ENCODE results near the gene RFXANK. TPM values are rescaled to one million over a fixed set of nuclear protein-coding genes. Genes with fewer than 3 reads are reported as not detected.
"Not testable (repeated sequence)": the region's sequence is repeated elsewhere in the genome, so short reads cannot be mapped to it uniquely, and the experiment has no call there.

Gene RFXANK
- total RNA-seq, 1 donor from 2014 or later, result 91.1 TPM

GRCh38 chr19:19147344-19147743 lies 44.7 kb upstream of the RFXANK start:
- Mint-ChIP-seq H3K36me3 (ENCODE audit: low read depth, unreplicated experiment) (peaks cover 8% of the 10 kb centered on the region), H3K27me3 (ENCODE audit: low read depth, unreplicated experiment) (no peaks in the 10 kb centered on the region), H3K9me3 (ENCODE audit: unreplicated experiment) (no peaks in the 10 kb centered on the region), H3K4me3 (ENCODE audit: unreplicated experiment) (no peak overlapping the region), H3K27ac (ENCODE audit: unreplicated experiment) (no peak overlapping the region), H3K4me1 (ENCODE audit: low read depth, unreplicated experiment) (no peaks in the 10 kb centered on the region)
- Histone ChIP-seq H3K27me3 (ENCODE audit: insufficient read depth, low read length) (no peaks in the 10 kb centered on the region), H3K36me3 (ENCODE audit: insufficient read depth, low read length) (no peaks in the 10 kb centered on the region), H3K79me2 (ENCODE audit: insufficient read depth, low read length) (no peaks in the 10 kb centered on the region), H3K9me3 (ENCODE audit: insufficient read depth, low read depth, low read length) (no peaks in the 10 kb centered on the region), H3K4me3 (ENCODE audit: insufficient read depth, low read depth, low read length) (no peak overlapping the region), H3K27ac (ENCODE audit: low read depth, low read length) (no peak overlapping the region), H3K9ac (ENCODE audit: low read length) (no peak overlapping the region), H4K20me1 (ENCODE audit: insufficient read depth, low read length) (no peaks in the 10 kb centered on the region), H3K4me1 (ENCODE audit: insufficient read depth, low read length) (no peaks in the 10 kb centered on the region), H2AFZ (ENCODE audit: low read depth, low read length) (no peak overlapping the region), H3K4me2 (ENCODE audit: low read length) (no peak overlapping the region)
- FAIRE-seq, result no peak
- TF ChIP-seq EZH2 (IDR thresholded peaks at IDR 0.05; ENCODE audit: insufficient read depth, low read length) (no peak), CTCF (IDR thresholded peaks at IDR 0.05; ENCODE audit: insufficient read depth, low read depth, low read length) (no peak)
- DNase-seq (ENCODE audit: low read depth), result no peak

- H3K36me3 ChIP-seq (ENCODE audit: insufficient read depth, low read length); H3K4me3 ChIP-seq (ENCODE audit: insufficient read depth, low read depth, low read length); H3K27me3 ChIP-seq (ENCODE audit: insufficient read depth, low read length); H3K79me2 ChIP-seq (ENCODE audit: insufficient read depth, low read length); H3K9ac ChIP-seq (ENCODE audit: low read length); H3K4me1 ChIP-seq (ENCODE audit: insufficient read depth, low read length); FAIRE-seq; DNase-seq (ENCODE audit: low read depth); H3K36me3 Mint-ChIP-seq (ENCODE audit: low read depth, unreplicated experiment); H3K27ac ChIP-seq (ENCODE audit: low read depth, low read length); H2AFZ ChIP-seq (ENCODE audit: low read depth, low read length); H4K20me1 ChIP-seq (ENCODE audit: insufficient read depth, low read length); H3K9me3 Mint-ChIP-seq (ENCODE audit: unreplicated experiment); H3K9me3 ChIP-seq (ENCODE audit: insufficient read depth, low read depth, low read length); H3K27ac Mint-ChIP-seq (ENCODE audit: unreplicated experiment); H3K4me1 Mint-ChIP-seq (ENCODE audit: low read depth, unreplicated experiment); H3K4me2 ChIP-seq (ENCODE audit: low read length); H3K27me3 Mint-ChIP-seq (ENCODE audit: low read depth, unreplicated experiment); H3K4me3 Mint-ChIP-seq (ENCODE audit: unreplicated experiment): not testable (repeated sequence)
Observed at GRCh38 chr19:19148504-19148903, 43.6 kb upstream of the RFXANK start.

- Mint-ChIP-seq H3K4me1 (ENCODE audit: low read depth, unreplicated experiment) (no peaks in the 10 kb centered on the region), H3K4me3 (ENCODE audit: unreplicated experiment) (no peak overlapping the region), H3K27me3 (ENCODE audit: low read depth, unreplicated experiment) (peaks cover 1% of the 10 kb centered on the region), H3K9me3 (ENCODE audit: unreplicated experiment) (no peaks in the 10 kb centered on the region), H3K27ac (ENCODE audit: unreplicated experiment) (no peak overlapping the region), H3K36me3 (ENCODE audit: low read depth, unreplicated experiment) (peaks cover 8% of the 10 kb centered on the region)
- no peak overlapping the region for H3K4me2 ChIP-seq (ENCODE audit: low read length)
- DNase-seq (ENCODE audit: low read depth) (no peak), FAIRE-seq (no peak)
- H3K9ac ChIP-seq (ENCODE audit: low read length), result no peak overlapping the region
- no peaks in the 10 kb centered on the region for H3K27me3 ChIP-seq (ENCODE audit: insufficient read depth, low read length)
- H3K4me3 ChIP-seq (ENCODE audit: insufficient read depth, low read depth, low read length), result no peak overlapping the region
- no peaks in the 10 kb centered on the region for H4K20me1 ChIP-seq (ENCODE audit: insufficient read depth, low read length)
- TF ChIP-seq CTCF (IDR thresholded peaks at IDR 0.05; ENCODE audit: insufficient read depth, low read depth, low read length) (no peak), EZH2 (IDR thresholded peaks at IDR 0.05; ENCODE audit: insufficient read depth, low read length) (no peak)
- H3K36me3 ChIP-seq (ENCODE audit: insufficient read depth, low read length), result no peaks in the 10 kb centered on the region
- no peaks in the 10 kb centered on the region for H3K9me3 ChIP-seq (ENCODE audit: insufficient read depth, low read depth, low read length)
- no peak overlapping the region for H2AFZ ChIP-seq (ENCODE audit: low read depth, low read length)
- no peaks in the 10 kb centered on the region for H3K79me2 ChIP-seq (ENCODE audit: insufficient read depth, low read length)
- no peaks in the 10 kb centered on the region for H3K4me1 ChIP-seq (ENCODE audit: insufficient read depth, low read length)
- H3K27ac ChIP-seq (ENCODE audit: low read depth, low read length), result no peak overlapping the region
Observed at GRCh38 chr19:19149435-19149834, 42.6 kb upstream of the RFXANK start.

Data from astrocyte (in vitro differentiated cells and primary cell).